Inflammatory macrophage (primary cell): ENCODE data around the gene KCNAB3.

Experiments used
- DNase-seq, 2 donors: peaks; one replicate each; pipeline ENCODE4 v3.0.0-alpha.2; 2020 to 2022

Gene KCNAB3

DNA sequence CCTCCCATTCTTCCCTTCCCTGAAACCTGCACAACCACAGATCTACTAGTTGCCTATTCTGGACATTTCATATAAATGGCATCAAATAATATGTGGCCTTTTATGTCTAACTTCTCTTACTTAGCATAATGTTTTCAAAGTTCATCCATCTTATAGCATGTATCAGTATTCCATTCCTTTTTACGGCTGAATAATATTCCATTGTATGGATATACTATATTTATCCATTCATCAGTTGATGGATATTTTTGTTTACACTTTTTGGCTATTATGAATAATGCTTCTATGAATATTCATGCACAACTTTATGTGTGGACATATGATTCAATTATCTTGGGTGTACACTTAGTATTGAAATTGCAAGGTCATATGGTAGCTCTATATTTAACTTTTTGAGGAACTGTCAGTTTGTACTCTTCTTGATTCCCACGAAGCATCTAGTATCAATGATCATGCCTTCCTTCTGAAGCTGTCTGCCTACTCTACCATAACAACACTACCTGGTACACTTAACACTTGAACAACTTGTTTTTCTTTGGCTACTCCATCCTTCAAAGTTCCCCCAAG lies 53.8 kb downstream of the KCNAB3 start:
- DNase-seq: peak in 1 of 2 donors; percentile 33

DNA sequence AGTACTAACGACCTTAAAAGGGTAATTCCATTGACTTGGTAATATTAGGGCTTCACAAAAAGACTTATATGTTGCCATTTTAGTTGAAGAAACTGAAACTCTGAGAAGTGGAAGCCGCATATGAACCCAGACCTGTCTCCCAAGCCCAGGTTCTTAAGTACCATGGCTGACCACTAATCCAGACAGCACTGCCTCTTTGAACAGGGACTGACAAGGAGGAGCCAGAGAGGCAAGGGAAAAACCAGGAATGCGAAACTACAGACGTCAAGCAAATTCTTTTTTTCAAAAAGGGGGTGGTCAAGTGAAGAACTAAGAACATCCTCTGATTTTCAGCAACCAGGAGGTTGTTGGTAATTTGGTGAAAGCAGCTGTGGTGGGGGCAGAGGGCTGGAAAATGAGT lies 56.6 kb downstream of the KCNAB3 start:
- no peak for DNase-seq
